Chondrocyte (in vitro differentiated cells): ENCODE measurements around the gene CLIP4. TPM values are rescaled to one million over a fixed set of nuclear protein-coding genes. Genes with fewer than 3 reads are reported as not detected.

Experiments
- DNase-seq: peaks from one replicate; pipeline ENCODE4 v3.0.0; 2021; ENCODE audit warnings: mixed read lengths, low spot score
- H3K27ac Mint-ChIP-seq: one replicate; pipeline ENCODE4 v1.8.0; 2021; ENCODE audit warnings: mild to moderate bottlenecking, moderate library complexity, mixed read lengths; ENCODE audit not compliant: unreplicated experiment
- H3K27me3 Mint-ChIP-seq: 2 replicates; pipeline ENCODE4 v1.8.0; 2021; ENCODE audit warnings: low read depth, mixed read lengths
- H3K36me3 Mint-ChIP-seq: 2 replicates; pipeline ENCODE4 v1.8.0; 2021; ENCODE audit warnings: low read depth, mixed read lengths
- H3K4me1 Mint-ChIP-seq: 2 replicates; pipeline ENCODE4 v1.8.0; 2021; ENCODE audit warnings: low read depth, mild to moderate bottlenecking, mixed read lengths
- H3K4me3 Mint-ChIP-seq: one replicate; pipeline ENCODE4 v1.8.0; 2021; ENCODE audit warnings: mild to moderate bottlenecking, moderate library complexity, mixed read lengths; ENCODE audit not compliant: unreplicated experiment
- H3K9me3 Mint-ChIP-seq: 2 replicates; pipeline ENCODE4 v1.8.0; 2021; ENCODE audit warnings: low read depth, mixed read lengths
- total RNA-seq: library from RNA; stranded (reverse); gene quantifications from 3 replicates; pipeline ENCODE4 v1.2.1, GENCODE V29; 2021
- TF ChIP-seq, protein P1 (sequence below): fragments of 200-600 bp; sonication (generic); IDR thresholded peaks from 2 replicates; pipeline ENCODE4 v1.5.0; 2021; ENCODE audit warnings: antibody characterized with exemption, mild to moderate bottlenecking, moderate library complexity

The CLIP4 gene
- total RNA-seq, 1 donor from 2014 or later: 30.1 TPM

GRCh38 chr2:29129586-29130281, 14.5 kb downstream of the CLIP4 start:
- TF ChIP-seq, protein P1, sequence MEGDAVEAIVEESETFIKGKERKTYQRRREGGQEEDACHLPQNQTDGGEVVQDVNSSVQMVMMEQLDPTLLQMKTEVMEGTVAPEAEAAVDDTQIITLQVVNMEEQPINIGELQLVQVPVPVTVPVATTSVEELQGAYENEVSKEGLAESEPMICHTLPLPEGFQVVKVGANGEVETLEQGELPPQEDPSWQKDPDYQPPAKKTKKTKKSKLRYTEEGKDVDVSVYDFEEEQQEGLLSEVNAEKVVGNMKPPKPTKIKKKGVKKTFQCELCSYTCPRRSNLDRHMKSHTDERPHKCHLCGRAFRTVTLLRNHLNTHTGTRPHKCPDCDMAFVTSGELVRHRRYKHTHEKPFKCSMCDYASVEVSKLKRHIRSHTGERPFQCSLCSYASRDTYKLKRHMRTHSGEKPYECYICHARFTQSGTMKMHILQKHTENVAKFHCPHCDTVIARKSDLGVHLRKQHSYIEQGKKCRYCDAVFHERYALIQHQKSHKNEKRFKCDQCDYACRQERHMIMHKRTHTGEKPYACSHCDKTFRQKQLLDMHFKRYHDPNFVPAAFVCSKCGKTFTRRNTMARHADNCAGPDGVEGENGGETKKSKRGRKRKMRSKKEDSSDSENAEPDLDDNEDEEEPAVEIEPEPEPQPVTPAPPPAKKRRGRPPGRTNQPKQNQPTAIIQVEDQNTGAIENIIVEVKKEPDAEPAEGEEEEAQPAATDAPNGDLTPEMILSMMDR: no peak
- Mint-ChIP-seq H3K4me1 (peaks cover 25% of the 10 kb centered on the region), H3K4me3 (no peak overlapping the region), H3K27ac (peak overlapping the region; percentile 78), H3K27me3 (no peaks in the 10 kb centered on the region), H3K9me3 (peaks cover 4% of the 10 kb centered on the region), H3K36me3 (peaks cover 24% of the 10 kb centered on the region)
- DNase-seq: no peak

DNA sequence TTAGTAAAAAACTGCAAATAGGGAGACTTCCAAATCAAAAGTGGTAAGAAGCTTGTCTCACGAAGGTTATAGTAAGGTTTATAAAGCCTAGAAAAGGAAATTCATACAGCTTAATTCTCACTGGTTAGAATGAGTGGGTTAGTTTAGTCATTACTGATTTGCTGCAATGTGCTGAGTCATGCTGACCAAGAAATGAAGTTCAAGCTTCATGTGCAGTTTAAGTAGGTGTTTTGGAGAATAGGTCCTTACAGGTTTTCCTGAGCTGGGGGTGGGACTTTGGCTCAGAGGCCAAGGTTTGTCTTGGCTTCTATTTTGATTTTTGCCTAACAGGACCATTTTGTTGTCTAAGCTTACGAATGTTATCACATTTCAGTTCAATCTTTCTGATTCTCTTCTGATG, 15.1 kb downstream of the CLIP4 start:
- Mint-ChIP-seq H3K27me3 (no peaks in the 10 kb centered on the region), H3K9me3 (peaks cover 1% of the 10 kb centered on the region), H3K4me1 (peaks cover 25% of the 10 kb centered on the region), H3K27ac (peak overlapping the region; percentile 78), H3K4me3 (no peak overlapping the region), H3K36me3 (peaks cover 19% of the 10 kb centered on the region)
- TF ChIP-seq, protein P1: no peak
- DNase-seq: no peak

GRCh38 chr2:29134933-29135332, 19.7 kb downstream of the CLIP4 start:
- no peak for DNase-seq
- H3K9me3 Mint-ChIP-seq: peaks cover 10% of the 10 kb centered on the region

GRCh38 chr2:29139152-29139551, 23.9 kb downstream of the CLIP4 start:
- H3K36me3 Mint-ChIP-seq: peaks cover 32% of the 10 kb centered on the region
- no peaks in the 10 kb centered on the region for H3K27me3 Mint-ChIP-seq
- H3K4me3 Mint-ChIP-seq: no peak overlapping the region
- peaks cover 10% of the 10 kb centered on the region for H3K9me3 Mint-ChIP-seq
- H3K27ac Mint-ChIP-seq: no peak overlapping the region
- DNase-seq: no peak
- TF ChIP-seq, protein P1: no peak
- H3K4me1 Mint-ChIP-seq: no peaks in the 10 kb centered on the region

More at GRCh38 chr2:29134933-29135332, 19.7 kb downstream of the CLIP4 start:
- Mint-ChIP-seq H3K4me3 (no peak overlapping the region), H3K27me3 (no peaks in the 10 kb centered on the region), H3K4me1 (peaks cover 9% of the 10 kb centered on the region), H3K27ac (no peak overlapping the region), H3K36me3 (peaks cover 32% of the 10 kb centered on the region)
- TF ChIP-seq, protein P1: peak; percentile 10

DNA sequence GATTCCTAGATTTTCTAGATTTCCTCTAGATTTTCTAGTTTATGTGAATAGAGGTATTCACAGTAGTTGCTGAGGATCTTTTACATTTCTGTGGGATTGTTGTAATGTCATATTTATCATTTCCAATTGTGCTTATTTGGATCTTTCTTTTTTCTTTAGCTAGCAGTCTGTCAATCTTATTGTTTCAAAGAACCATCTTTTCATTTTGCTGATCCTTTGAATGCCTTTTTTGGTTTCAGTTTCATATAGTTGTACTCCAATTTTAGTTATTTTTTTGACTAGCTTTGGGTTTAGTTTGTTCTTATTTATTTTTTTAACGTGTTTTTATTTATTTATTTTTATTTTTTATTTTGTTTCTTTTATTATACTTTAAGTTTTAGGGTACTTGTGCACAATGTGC, 24.5 kb downstream of the CLIP4 start:
- no peak overlapping the region for H3K4me3 Mint-ChIP-seq
- peaks cover 31% of the 10 kb centered on the region for H3K36me3 Mint-ChIP-seq

More for the DNA sequence above, 24.5 kb downstream of the CLIP4 start:
- DNase-seq: no peak
- Mint-ChIP-seq H3K4me1 (no peaks in the 10 kb centered on the region), H3K27ac (no peak overlapping the region), H3K9me3 (peaks cover 10% of the 10 kb centered on the region), H3K27me3 (no peaks in the 10 kb centered on the region)
- TF ChIP-seq, protein P1: no peak
